Kidney epithelial cell (primary cell): ENCODE data around the gene TBC1D5. TPM values are rescaled to one million over a fixed set of nuclear protein-coding genes. Genes with fewer than 3 reads are reported as not detected.

Experiments used
- DNase-seq: peaks from one replicate; pipeline ENCODE4 v3.0.0-alpha.2; 2010; ENCODE audit warnings: low read depth
- H3K27me3 ChIP-seq: 2 replicates; pipeline ENCODE4 v1.6.0; 2011; ENCODE audit warnings: low read length; ENCODE audit not compliant: control insufficient read depth, insufficient read depth
- H3K36me3 ChIP-seq: 2 replicates; pipeline ENCODE4 v1.5.1; 2011; ENCODE audit warnings: low read length; ENCODE audit not compliant: control insufficient read depth, insufficient read depth
- H3K4me3 ChIP-seq: 2 replicates; pipeline ENCODE4 v1.5.1; 2011; ENCODE audit warnings: low read depth, mild to moderate bottlenecking, control low read depth, low read length
- total RNA-seq: library from RNA; depleted of rRNA; stranded (reverse); fragments of >200 nt; gene quantifications from 2 replicates; pipeline ENCODE4 v1.2.3, GENCODE V29; 2015
- TF ChIP-seq, protein P1 (sequence below): IDR thresholded peaks from 2 replicates; pipeline ENCODE4 v1.5.1; 2011; ENCODE audit warnings: mild to moderate bottlenecking, moderate library complexity, low read length, control low read depth, inconsistent platforms; ENCODE audit not compliant: insufficient read depth, poor library complexity, severe bottlenecking

Gene TBC1D5
- total RNA-seq, 1 donor from 2014 or later, result 100 TPM

- TF ChIP-seq, protein P1, sequence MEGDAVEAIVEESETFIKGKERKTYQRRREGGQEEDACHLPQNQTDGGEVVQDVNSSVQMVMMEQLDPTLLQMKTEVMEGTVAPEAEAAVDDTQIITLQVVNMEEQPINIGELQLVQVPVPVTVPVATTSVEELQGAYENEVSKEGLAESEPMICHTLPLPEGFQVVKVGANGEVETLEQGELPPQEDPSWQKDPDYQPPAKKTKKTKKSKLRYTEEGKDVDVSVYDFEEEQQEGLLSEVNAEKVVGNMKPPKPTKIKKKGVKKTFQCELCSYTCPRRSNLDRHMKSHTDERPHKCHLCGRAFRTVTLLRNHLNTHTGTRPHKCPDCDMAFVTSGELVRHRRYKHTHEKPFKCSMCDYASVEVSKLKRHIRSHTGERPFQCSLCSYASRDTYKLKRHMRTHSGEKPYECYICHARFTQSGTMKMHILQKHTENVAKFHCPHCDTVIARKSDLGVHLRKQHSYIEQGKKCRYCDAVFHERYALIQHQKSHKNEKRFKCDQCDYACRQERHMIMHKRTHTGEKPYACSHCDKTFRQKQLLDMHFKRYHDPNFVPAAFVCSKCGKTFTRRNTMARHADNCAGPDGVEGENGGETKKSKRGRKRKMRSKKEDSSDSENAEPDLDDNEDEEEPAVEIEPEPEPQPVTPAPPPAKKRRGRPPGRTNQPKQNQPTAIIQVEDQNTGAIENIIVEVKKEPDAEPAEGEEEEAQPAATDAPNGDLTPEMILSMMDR, result no peak
- no peak overlapping the region for H3K4me3 ChIP-seq
- peak; percentile 18 for DNase-seq
- H3K27me3 ChIP-seq, result no peaks in the 10 kb centered on the region
- H3K36me3 ChIP-seq, result no peaks in the 10 kb centered on the region
Observed at GRCh38 chr3:17478673-17479072, 263.8 kb downstream of the TBC1D5 start.

DNA sequence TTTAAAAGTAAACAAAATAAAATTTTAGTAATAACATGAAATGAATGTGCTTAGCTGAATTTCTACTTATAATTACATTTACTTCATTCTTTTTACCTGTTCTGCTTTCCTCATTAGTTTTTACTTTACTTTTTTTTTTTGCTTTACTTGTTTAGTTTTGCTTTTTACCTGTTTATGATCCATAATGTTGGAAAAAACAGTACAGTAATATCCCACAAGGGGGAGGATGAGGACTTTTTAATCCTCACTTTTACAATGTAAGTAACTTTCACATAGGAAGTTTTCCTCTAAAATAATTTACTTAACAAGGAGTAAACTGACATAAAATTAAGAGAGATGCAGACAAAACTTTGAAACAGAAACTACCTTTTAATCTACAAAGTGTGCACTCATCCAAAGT is 268.7 kb downstream of the TBC1D5 start:
- H3K4me3 ChIP-seq, result no peak overlapping the region
- no peak for DNase-seq
- no peaks in the 10 kb centered on the region for H3K36me3 ChIP-seq
- TF ChIP-seq, protein P1, result no peak
- no peaks in the 10 kb centered on the region for H3K27me3 ChIP-seq

DNA sequence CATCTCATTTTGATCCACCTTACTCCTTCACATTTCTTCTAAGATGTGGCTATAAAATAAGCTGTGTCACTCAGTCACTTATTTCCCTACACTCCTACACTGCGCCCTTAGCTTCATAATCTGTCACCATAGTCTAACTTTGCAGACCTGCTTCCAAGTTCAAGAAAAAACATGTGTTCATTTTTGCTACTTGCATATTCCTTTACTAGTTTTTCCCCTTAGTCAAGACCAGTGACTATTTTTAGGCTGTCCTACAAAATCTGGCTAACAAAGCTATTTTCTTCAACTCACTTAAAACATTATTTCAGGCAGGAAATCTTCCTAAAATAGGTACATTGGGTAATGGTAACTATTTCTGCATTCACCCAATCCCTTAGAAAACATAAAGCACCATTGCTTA is 272.5 kb downstream of the TBC1D5 start:
- TF ChIP-seq, protein P1, result no peak
- DNase-seq, result no peak
- H3K36me3 ChIP-seq, result no peaks in the 10 kb centered on the region
- no peak overlapping the region for H3K4me3 ChIP-seq
- H3K27me3 ChIP-seq, result no peaks in the 10 kb centered on the region

GRCh38 chr3:17469520-17469919 is 272.9 kb downstream of the TBC1D5 start:
- TF ChIP-seq, protein P1, result no peak
- no peak for DNase-seq
- H3K27me3 ChIP-seq, result no peaks in the 10 kb centered on the region
- H3K4me3 ChIP-seq, result no peak overlapping the region
- no peaks in the 10 kb centered on the region for H3K36me3 ChIP-seq

DNA sequence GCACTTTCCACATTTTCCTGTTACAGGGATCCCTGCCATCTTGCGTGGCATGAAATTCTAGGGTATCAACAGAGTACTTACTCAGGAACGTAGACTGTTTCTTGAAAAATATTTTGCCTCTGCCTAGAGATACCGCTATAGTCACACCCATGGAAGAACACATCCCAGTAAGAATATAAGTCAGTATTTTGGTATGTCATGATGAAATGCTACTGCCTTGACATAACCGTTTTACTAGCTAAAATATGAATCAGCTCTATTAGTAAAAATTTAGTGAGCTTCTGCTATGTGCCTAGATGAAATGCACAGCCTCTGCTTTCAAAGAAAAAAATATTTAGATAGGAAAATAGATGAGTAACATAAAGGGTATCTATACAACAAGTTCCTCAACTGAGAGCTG is 276.4 kb downstream of the TBC1D5 start:
- TF ChIP-seq, protein P1, result no peak
- Histone ChIP-seq H3K27me3 (no peaks in the 10 kb centered on the region), H3K4me3 (no peak overlapping the region), H3K36me3 (no peaks in the 10 kb centered on the region)
- no peak for DNase-seq

DNA sequence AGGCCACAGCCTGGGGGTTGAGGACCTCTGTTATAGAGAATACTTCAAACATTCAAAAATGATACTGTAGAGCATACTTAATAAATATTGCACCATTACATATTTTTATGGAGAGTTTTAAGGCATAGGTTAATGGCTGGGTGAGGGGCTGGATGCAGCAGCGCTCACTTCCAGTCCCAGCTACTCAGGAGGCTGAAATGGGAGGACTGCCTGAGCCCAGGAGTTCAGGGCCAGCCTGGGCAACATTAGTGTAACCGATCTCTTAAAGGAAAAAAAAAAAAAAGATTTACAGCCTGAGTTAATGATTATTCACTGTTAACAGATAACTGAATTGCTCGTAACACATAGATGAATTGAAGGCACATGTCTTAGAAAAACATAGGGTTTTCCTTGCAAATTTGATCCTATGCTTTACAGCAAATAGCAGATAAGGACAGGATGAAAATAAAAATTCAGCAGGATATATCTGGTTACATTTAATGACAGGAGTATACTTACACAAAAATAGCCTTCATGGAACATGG is 282.9 kb downstream of the TBC1D5 start:
- TF ChIP-seq, protein P1, result no peak
- H3K36me3 ChIP-seq, result no peaks in the 10 kb centered on the region
- no peak for DNase-seq
- no peak overlapping the region for H3K4me3 ChIP-seq
- H3K27me3 ChIP-seq, result no peaks in the 10 kb centered on the region
